ENCODE results near the gene MIB2. TPM values are rescaled to one million over a fixed set of nuclear protein-coding genes. Genes with fewer than 3 reads are reported as not detected.

Gene MIB2
- polyA plus RNA-seq, 1 of the 3 experiments (the other 2 are of a cell fraction) = 45.4 TPM

GRCh38 chr1:1627261-1627828 lies 12.0 kb downstream of the MIB2 start (continued):
- TF ChIP-seq SMC3 (IDR thresholded peaks at IDR 0.05; ENCODE audit: low read depth, low read length) (no peak), USF2 (IDR thresholded peaks at IDR 0.05; ENCODE audit: borderline replicate concordance, low read depth, low read length) (no peak), MEF2A (IDR thresholded peaks at IDR 0.05; ENCODE audit: borderline replicate concordance, low read depth) (no peak)

- Histone ChIP-seq H3K9me2 (no peaks in the 10 kb centered on the region), H3K4me3 (ENCODE audit: low read depth in 2 of 2, low read length in 1 of 2) (no peak overlapping the region), H3F3A (replicated peaks; ENCODE audit: insufficient read depth) (no peaks in the 10 kb centered on the region), H2AFZ (ENCODE audit: low read depth) (no peak overlapping the region), H3K9me3 (no peaks in the 10 kb centered on the region), H4K20me1 (ENCODE audit: insufficient read depth) (no peaks in the 10 kb centered on the region), H3K27me3 (ENCODE audit: insufficient read depth) (no peaks in the 10 kb centered on the region), H3K4me2 (no peak overlapping the region), H3K9ac (no peak overlapping the region), H3K36me3 (replicated peaks in 1 of 2; ENCODE audit: control insufficient read depth in 1 of 2, insufficient read depth in 2 of 2, low read length in 1 of 2) (peaks cover 0 to 5% of the 10 kb centered on the region in 2 experiments), H3K79me2 (ENCODE audit: insufficient read depth) (no peaks in the 10 kb centered on the region), H3K27ac (ENCODE audit: low read depth in 2 of 2, low read length in 1 of 2) (no peak overlapping the region), H3K4me1 (ENCODE audit: control insufficient read depth in 1 of 2, insufficient read depth in 2 of 2, low read depth in 1 of 2, low read length in 1 of 2) (no peaks in the 10 kb centered on the region; a peak in 1 of 4 replicates)
- ChIA-PET CTCF (no interaction called here), POLR2A (no interaction called here)
- 93% methylated on average over 18 of the region's 53 CpGs for WGBS (ENCODE audit: low lambda C conversion rate)
- DNase-seq = no peak
- TF ChIP-seq USF1 (IDR thresholded peaks at IDR 0.05; ENCODE audit: borderline replicate concordance, low read depth) (no peak), EP300 (IDR thresholded peaks at IDR 0.05; ENCODE audit: borderline replicate concordance in 1 of 2, low read depth in 1 of 2, low read length in 1 of 2) (no peak), ZBTB33 (IDR thresholded peaks at IDR 0.05; ENCODE audit: borderline replicate concordance, low read depth) (no peak), NRF1 (IDR thresholded peaks at IDR 0.05; ENCODE audit: low read depth, low read length) (no peak), SIN3A (IDR thresholded peaks at IDR 0.05; ENCODE audit: borderline replicate concordance, low read depth, low read length) (no peak), YY1 (IDR thresholded peaks at IDR 0.05; ENCODE audit: low read depth) (no peak), FOSL2 (IDR thresholded peaks at IDR 0.05; ENCODE audit: borderline replicate concordance, low read depth) (no peak), RXRA (IDR thresholded peaks at IDR 0.05; ENCODE audit: borderline replicate concordance, low read depth) (no peak), FOXM1 (IDR thresholded peaks at IDR 0.05; ENCODE audit: low read depth) (no peak), NFIC (IDR thresholded peaks at IDR 0.05; ENCODE audit: borderline replicate concordance) (no peak)
Measured at GRCh38 chr1:1627829-1628753, 12.8 kb downstream of the MIB2 start.

All from SK-N-SH (cell line).